Measurements from ENCODE around the gene ING3. TPM values are rescaled to one million over a fixed set of nuclear protein-coding genes. Genes with fewer than 3 reads are reported as not detected.

ING3 gene
- total and polyA plus RNA-seq, 2 of the 8 experiments (the other 6 are each of a cell fraction or from before 2014, with no cell fraction given): 6.0 to 17.7 TPM

- no peak for DNase-seq (ENCODE audit: low read depth in 1 of 2, low spot score in 2 of 2)
- Histone ChIP-seq H4K5ac (ENCODE audit: insufficient read length, low read depth, low read length) (no peak overlapping the region), H2AFZ (ENCODE audit: low read length) (no peak overlapping the region), H4K91ac (replicated peaks; ENCODE audit: insufficient read length, low read length) (no peak overlapping the region), H3K18ac (ENCODE audit: extremely low read depth, low read length) (no peak overlapping the region), H3K9ac (replicated peaks in 1 of 4; ENCODE audit: extremely low read depth in 1 of 4, low read depth in 3 of 4, low read length in 3 of 4) (no peak overlapping the region), H3K23ac (ENCODE audit: insufficient read length) (no peak overlapping the region), H3K36me3 (ENCODE audit: control insufficient read depth in 2 of 4, insufficient read depth in 4 of 4, low read length in 3 of 4) (no peaks in the 10 kb centered on the region), H2AK5ac (ENCODE audit: low read depth, low read length) (no peak overlapping the region), H3K4me3 (ENCODE audit: extremely low read depth in 1 of 4, insufficient read depth in 2 of 4, low read depth in 3 of 4, low read length in 4 of 4) (no peak overlapping the region), H3K79me2 (ENCODE audit: control insufficient read depth in 1 of 2, insufficient read depth in 2 of 2, low read length in 2 of 2) (no peaks in the 10 kb centered on the region), H3K4me2 (ENCODE audit: insufficient read depth in 1 of 2, low read depth in 2 of 2, low read length in 2 of 2) (no peak overlapping the region), H2BK15ac (ENCODE audit: low read length) (no peak overlapping the region), H3K27ac (ENCODE audit: low read depth, low read length) (no peak overlapping the region), H3K56ac (replicated peaks; ENCODE audit: insufficient read length, low read depth, low read length) (no peak overlapping the region), H3K79me1 (ENCODE audit: low read depth, low read length) (no peaks in the 10 kb centered on the region), H3K4ac (replicated peaks; ENCODE audit: insufficient read length, low read depth, low read length) (no peak overlapping the region), H3K27me3 (replicated peaks in 1 of 4; ENCODE audit: control insufficient read depth in 3 of 4, extremely low read depth in 1 of 4, insufficient read depth in 3 of 4, low read length in 3 of 4) (no peaks in the 10 kb centered on the region), H3K9me3 (ENCODE audit: insufficient read depth in 2 of 2, low read depth in 1 of 2, low read length in 1 of 2) (no peaks in the 10 kb centered on the region), H3K14ac (ENCODE audit: insufficient read length) (no peak overlapping the region), H2BK12ac (ENCODE audit: low read depth, low read length) (no peak overlapping the region), H3K23me2 (ENCODE audit: low read depth, low read length) (no peaks in the 10 kb centered on the region), H4K20me1 (replicated peaks in 1 of 2; ENCODE audit: control insufficient read depth in 1 of 2, insufficient read depth in 2 of 2, low read length in 2 of 2) (no peaks in the 10 kb centered on the region), H4K8ac (ENCODE audit: extremely low read depth, insufficient read depth, low read length) (no peak overlapping the region), H2BK20ac (ENCODE audit: low read length) (no peak overlapping the region), H3K4me1 (replicated peaks in 1 of 4; ENCODE audit: control insufficient read depth in 3 of 4, insufficient read depth in 4 of 4, low read length in 3 of 4) (no peaks in the 10 kb centered on the region), H2BK5ac (ENCODE audit: low read depth, low read length) (no peak overlapping the region), H2BK120ac (replicated peaks; ENCODE audit: low read depth, low read length) (no peak overlapping the region)
- no peak for TF ChIP-seq FOSL1 (IDR thresholded peaks at IDR 0.05; ENCODE audit: insufficient read depth, low read depth, low read length)
- TF ChIP-seq, protein P1, sequence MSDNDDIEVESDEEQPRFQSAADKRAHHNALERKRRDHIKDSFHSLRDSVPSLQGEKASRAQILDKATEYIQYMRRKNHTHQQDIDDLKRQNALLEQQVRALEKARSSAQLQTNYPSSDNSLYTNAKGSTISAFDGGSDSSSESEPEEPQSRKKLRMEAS (IDR thresholded peaks at IDR 0.05): no peak
- no peak for TF ChIP-seq SP2 (IDR thresholded peaks at IDR 0.05; ENCODE audit: low read length)
- TF ChIP-seq SIRT6 (IDR thresholded peaks at IDR 0.05; ENCODE audit: low read length): no peak
- no peak for TF ChIP-seq NRF1 (IDR thresholded peaks at IDR 0.05; ENCODE audit: low read depth, low read length)
- TF ChIP-seq JUN (IDR thresholded peaks at IDR 0.05; ENCODE audit: low read depth, low read length): no peak
- no peak for TF ChIP-seq ZNF274 (IDR thresholded peaks at IDR 0.05; ENCODE audit: borderline replicate concordance, extremely low read depth, low read length)
- TF ChIP-seq KDM4A (IDR thresholded peaks at IDR 0.05; ENCODE audit: low read depth, low read length, severe bottlenecking): no peak
- TF ChIP-seq CHD1 (IDR thresholded peaks at IDR 0.05; ENCODE audit: low read depth, low read length): no peak
- TF ChIP-seq TAF1 (IDR thresholded peaks at IDR 0.05; ENCODE audit: low read depth, low read length): no peak
- no peak for FAIRE-seq
- ChIA-PET POLR2A (ENCODE audit: partially characterized antibody) (interaction anchor here (1.4 kb wide), 1 partner anchor 10 kb away, joined by 3 read pairs; no protein-coding TSS in a partner anchor), CTCF (ENCODE audit: partially characterized antibody) (no interaction called here)
- 88% methylated on average over 1 of the region's 1 CpG; no CpG with 5 or more reads in 1 of the 2 experiments for WGBS, 2 experiments (ENCODE audit: extremely low coverage in 1 of 2, insufficient coverage in 1 of 2, insufficient read length in 1 of 2, insufficient replicate concordance in 2 of 2, low coverage in 1 of 2, low lambda C conversion rate in 2 of 2, missing lambda C conversion rate in 1 of 2)
These were observed 34.0 kb upstream of the ING3 start for GRCh38 chr7:120916538-120916937.
